Sigmoid colon (tissue), 7 donors: Measurements from ENCODE around the gene PLXND1. TPM values are rescaled to one million over a fixed set of nuclear protein-coding genes. Genes with fewer than 3 reads are reported as not detected.
A peak's percentile ranks its signal among the peaks of the same experiment; 100 is the strongest.

Experiments
- DNase-seq: peaks from one replicate; pipeline ENCODE4 v3.0.0-alpha.2; 2019
- H3K27ac ChIP-seq, 4 donors: fragments of 200-600 bp; sonication (generic); one replicate each; pipeline ENCODE4 v1.5.1; 2016 to 2019; ENCODE audit warnings: mild to moderate bottlenecking in 1 of 4
- H3K27me3 ChIP-seq, 3 donors: fragments of 200-600 bp; sonication (generic); one replicate each; pipeline ENCODE4 v1.5.1; 2019; ENCODE audit warnings: mild to moderate bottlenecking in 1 of 3
- H3K36me3 ChIP-seq, 4 donors: fragments of 200-600 bp; sonication (generic); one replicate each; pipeline ENCODE4 v1.5.1; 2016 to 2019
- H3K4me1 ChIP-seq, 4 donors: fragments of 200-600 bp; sonication (generic); one replicate each; pipeline ENCODE4 v1.5.1; 2017 to 2019
- H3K4me3 ChIP-seq, 4 donors: fragments of 200-600 bp; sonication (generic); one replicate each; pipeline ENCODE4 v1.5.1; 2017 to 2019; ENCODE audit warnings: mild to moderate bottlenecking in 2 of 4, moderate library complexity in 1 of 4
- H3K9me3 ChIP-seq, 4 donors: fragments of 200-600 bp in 3 of 4; sonication (generic) in 3 of 4; one replicate each; pipeline versions ENCODE4 v1.5.1 to v1.6.1; 2013 to 2019
- CTCF ChIP-seq, 4 experiments: fragments of 450-650 bp in 3 of 4; fragments of 200-600 bp in 1 of 4; IDR thresholded peaks; one replicate each; pipeline ENCODE4 v1.5.1; 2016 to 2019; ENCODE audit warnings: antibody characterized with exemption in 4 of 4, mild to moderate bottlenecking in 3 of 4, moderate library complexity in 2 of 4
- EP300 ChIP-seq, 4 donors: sonication (generic); formaldehyde crosslinking; IDR thresholded peaks; one replicate each; pipeline ENCODE4 v1.6.1; 2017; ENCODE audit warnings: antibody characterized with exemption in 4 of 4
- POLR2A ChIP-seq, 2 donors: fragments of 450-650 bp; IDR thresholded peaks; one replicate each; pipeline ENCODE4 v1.6.1; 2016; ENCODE audit warnings: antibody characterized with exemption in 2 of 2, mild to moderate bottlenecking in 2 of 2, moderate library complexity in 2 of 2
- POLR2AphosphoS5 ChIP-seq, 4 donors: sonication (generic); formaldehyde crosslinking; IDR thresholded peaks; one replicate each; pipeline ENCODE4 v1.6.1; 2017; ENCODE audit warnings: antibody characterized with exemption in 4 of 4
- WGBS, 2 donors: extraction: QIAGEN DNeasy Blood & Tissue Kit; methylation state at CpG; one replicate each; pipeline ENCODE4 v1.1.7; 2013; 5-methylcytosine and 5-hydroxymethylcytosine counted together
- intact Hi-C: fragments of 100-400 bp; cut with DNase I; formaldehyde crosslinking; loops from one replicate; pipeline ENCODE4 v1.15.1; 2023
- polyA plus RNA-seq, 3 donors: library from polyadenylated mRNA; stranded (reverse); fragments of 200-250 nt; gene quantifications; one replicate each; pipeline ENCODE4 v1.2.3, GENCODE V29; 2013
- total RNA-seq, 4 donors: library from RNA; depleted of rRNA; stranded (reverse); fragments of >200 nt; gene quantifications; one replicate each; pipeline ENCODE4 v1.1.0, GENCODE V29; 2016
- donor health status: healthy with polysubstance abuse.
- donor health status: Bipolar disorder and iron deficiency.
- donor health status: healthy.

PLXND1 gene
- total and polyA plus RNA-seq, 7 donors: 9.6 to 77.0 (median 42.0) TPM

GRCh38 chr3:129596194-129597086 lies 10.0 kb downstream of the PLXND1 start:
- Histone ChIP-seq H3K36me3 (no peaks in the 10 kb centered on the region), H3K4me1 (peaks cover 0 to 91% (median 75%) of the 10 kb centered on the region in 4 donors), H3K4me3 (peak overlapping the region in 2 of 4 donors; percentile 11 to 21), H3K27me3 (no peaks in the 10 kb centered on the region), H3K27ac (peak overlapping the region; percentile 72 to 82 (median 78)), H3K9me3 (no peaks in the 10 kb centered on the region)
- intact Hi-C loops: loop anchor here (5.0 kb wide), 1 partner anchor 34 kb away; no protein-coding TSS in a partner anchor
- WGBS, 2 donors: 62 to 65% methylated on average over 27 of the region's 27 CpGs
- DNase-seq: peak; percentile 93
- TF ChIP-seq EP300 (IDR thresholded peaks at IDR 0.05): no peak
- peak in 3 of 4 donors; percentile 20 to 61 (median 59) for TF ChIP-seq POLR2AphosphoS5 (IDR thresholded peaks at IDR 0.05)

GRCh38 chr3:129595544-129596193 lies 10.8 kb downstream of the PLXND1 start:
- intact Hi-C loops: loop anchor here (5.0 kb wide), 1 partner anchor 33 kb away; no protein-coding TSS in a partner anchor
- H3K4me1 ChIP-seq: peaks cover 0 to 92% (median 76%) of the 10 kb centered on the region in 4 donors
- no peak for DNase-seq
- no peaks in the 10 kb centered on the region for H3K36me3 ChIP-seq
- no peaks in the 10 kb centered on the region for H3K9me3 ChIP-seq
- TF ChIP-seq POLR2A (IDR thresholded peaks at IDR 0.05) (no peak), CTCF (IDR thresholded peaks at IDR 0.05) (no peak), POLR2AphosphoS5 (IDR thresholded peaks at IDR 0.05) (no peak), EP300 (IDR thresholded peaks at IDR 0.05) (no peak)
- peak overlapping the region in 2 of 4 donors; percentile 11 to 21 for H3K4me3 ChIP-seq
- H3K27ac ChIP-seq: peak overlapping the region; percentile 72 to 82 (median 78)
- no peaks in the 10 kb centered on the region for H3K27me3 ChIP-seq
- WGBS, 2 donors: 72 to 81% methylated on average over 10 of the region's 10 CpGs

- 89 to 90% methylated on average over 6 of the region's 6 CpGs for whole genome bisulfite sequencing, 2 donors
- no peak for DNase-seq
- Histone ChIP-seq H3K27me3 (no peaks in the 10 kb centered on the region), H3K4me1 (peaks cover 0 to 86% (median 75%) of the 10 kb centered on the region in 4 donors), H3K27ac (peak overlapping the region; percentile 72 to 82 (median 78)), H3K4me3 (no peak overlapping the region), H3K9me3 (no peaks in the 10 kb centered on the region), H3K36me3 (no peaks in the 10 kb centered on the region)
- TF ChIP-seq POLR2AphosphoS5 (IDR thresholded peaks at IDR 0.05) (no peak), EP300 (IDR thresholded peaks at IDR 0.05) (no peak), POLR2A (IDR thresholded peaks at IDR 0.05) (no peak), CTCF (IDR thresholded peaks at IDR 0.05) (no peak)
- intact Hi-C loops: loop anchor here (5.0 kb wide), 1 partner anchor 33 kb away; no protein-coding TSS in a partner anchor
These were observed 11.5 kb downstream of the PLXND1 start for GRCh38 chr3:129594907-129595390.

GRCh38 chr3:129594409-129594808 lies 12.1 kb downstream of the PLXND1 start:
- H3K36me3 ChIP-seq: no peaks in the 10 kb centered on the region
- peaks cover 0 to 86% (median 72%) of the 10 kb centered on the region in 4 donors for H3K4me1 ChIP-seq
- no peaks in the 10 kb centered on the region for H3K9me3 ChIP-seq
- no peak for DNase-seq
- intact Hi-C loops: no loop called here
- WGBS, 2 donors: 65 to 82% methylated on average over 10 of the region's 10 CpGs
- no peak overlapping the region for H3K4me3 ChIP-seq
- TF ChIP-seq POLR2AphosphoS5 (IDR thresholded peaks at IDR 0.05): no peak
- TF ChIP-seq POLR2A (IDR thresholded peaks at IDR 0.05): no peak
- TF ChIP-seq CTCF (IDR thresholded peaks at IDR 0.05): no peak
- no peak for TF ChIP-seq EP300 (IDR thresholded peaks at IDR 0.05)
- no peaks in the 10 kb centered on the region for H3K27me3 ChIP-seq
- H3K27ac ChIP-seq: peak overlapping the region; percentile 70 to 82 (median 78)
